KOPT-K1 (cell line): ENCODE data around the gene RFPL4AL1.

Experiments
- H3K27ac ChIP-seq: fragments of 200-600 bp; sonication (generic); 2 replicates; pipeline ENCODE4 v1.5.1; 2016; ENCODE audit warnings: antibody characterized with exemption, mild to moderate bottlenecking, low read depth, low read length; ENCODE audit not compliant: poor library complexity, severe bottlenecking
- H3K36me3 ChIP-seq: fragments of 200-600 bp; sonication (generic); 2 replicates; pipeline ENCODE4 v1.5.1; 2017; ENCODE audit warnings: antibody characterized with exemption, mild to moderate bottlenecking, low read length, moderate library complexity; ENCODE audit not compliant: insufficient read depth
- H3K9me3 ChIP-seq: fragments of 200-600 bp; sonication (generic); 2 replicates; pipeline ENCODE4 v1.5.1; 2017; ENCODE audit warnings: antibody characterized with exemption, low read length, mild to moderate bottlenecking; ENCODE audit not compliant: insufficient read depth, poor library complexity, severe bottlenecking

Gene RFPL4AL1

DNA sequence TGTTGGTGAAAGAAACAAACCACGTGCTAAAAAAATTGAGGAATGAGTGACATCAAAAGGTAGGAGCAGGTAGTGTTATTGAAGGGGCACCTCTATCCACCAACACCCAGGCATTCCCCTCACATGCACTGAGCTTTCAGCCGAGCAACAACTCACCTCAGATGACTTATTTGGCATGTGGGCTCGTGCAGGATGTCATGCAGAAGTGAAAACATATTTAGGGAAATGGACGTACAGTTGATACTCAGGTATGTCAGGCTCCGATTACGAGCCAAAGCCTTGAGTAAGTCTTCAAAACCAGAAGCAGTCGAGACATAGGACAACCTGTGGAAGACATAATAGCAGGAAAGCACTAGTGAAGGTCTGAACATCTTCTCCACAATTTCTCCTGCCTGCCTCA, 32.5 kb downstream of the RFPL4AL1 start:
- H3K36me3 ChIP-seq: no peaks in the 10 kb centered on the region
- no peaks in the 10 kb centered on the region for H3K9me3 ChIP-seq
- no peak overlapping the region for H3K27ac ChIP-seq

DNA sequence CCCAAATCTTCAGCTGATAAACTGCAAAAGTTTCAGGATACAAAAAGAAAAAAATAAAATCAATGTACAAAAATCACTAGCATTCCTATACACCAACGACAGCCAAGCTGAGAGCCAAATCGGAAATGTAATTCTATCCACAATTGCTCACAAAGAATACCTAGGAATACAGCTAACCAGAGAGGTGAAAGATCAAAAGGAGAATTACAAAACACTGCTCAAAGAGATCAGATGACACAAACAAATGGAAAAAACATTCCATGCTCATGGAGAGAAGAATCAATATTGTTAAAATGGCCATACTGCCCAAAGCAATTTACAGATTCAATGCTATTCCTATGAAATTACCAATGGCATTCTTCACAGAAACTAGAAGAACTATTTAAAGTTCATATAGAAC, 33.4 kb downstream of the RFPL4AL1 start:
- no peaks in the 10 kb centered on the region for H3K9me3 ChIP-seq
- H3K27ac ChIP-seq: no peak overlapping the region
- H3K36me3 ChIP-seq: no peaks in the 10 kb centered on the region

DNA sequence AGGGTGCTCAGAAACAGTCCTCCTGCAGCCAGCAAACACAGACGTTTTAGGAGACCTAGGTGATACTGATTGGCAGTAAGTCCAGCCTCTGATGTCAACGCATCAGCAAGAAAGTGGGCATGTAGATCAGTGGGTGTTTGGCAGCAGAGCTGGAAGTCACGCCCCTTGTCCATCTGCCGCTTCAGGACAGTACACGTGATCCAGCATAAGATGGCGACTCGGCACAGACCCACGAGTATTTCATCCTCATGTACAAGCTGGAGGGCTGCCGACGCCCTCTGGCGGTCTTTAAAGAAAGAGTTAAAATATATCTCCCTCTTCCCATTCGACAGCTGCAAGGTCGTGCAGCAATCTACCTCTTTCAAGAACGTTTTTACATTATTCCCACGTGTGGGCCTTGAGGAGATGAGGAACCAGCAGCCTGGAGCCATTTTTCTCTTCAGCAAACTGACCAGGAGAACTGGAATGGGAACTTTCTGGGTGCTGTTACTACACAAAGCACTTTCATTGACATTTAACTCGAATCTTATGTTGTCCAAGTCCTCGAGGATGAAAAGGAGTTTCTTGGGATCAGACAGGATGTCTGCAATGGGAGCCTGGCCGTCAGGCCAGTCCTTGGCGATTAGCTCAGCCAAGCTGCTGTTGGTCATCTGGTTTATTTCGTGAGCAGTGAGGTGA, 40.6 kb downstream of the RFPL4AL1 start:
- Histone ChIP-seq H3K27ac (no peak overlapping the region), H3K36me3 (no peaks in the 10 kb centered on the region), H3K9me3 (peaks cover 4% of the 10 kb centered on the region)

DNA sequence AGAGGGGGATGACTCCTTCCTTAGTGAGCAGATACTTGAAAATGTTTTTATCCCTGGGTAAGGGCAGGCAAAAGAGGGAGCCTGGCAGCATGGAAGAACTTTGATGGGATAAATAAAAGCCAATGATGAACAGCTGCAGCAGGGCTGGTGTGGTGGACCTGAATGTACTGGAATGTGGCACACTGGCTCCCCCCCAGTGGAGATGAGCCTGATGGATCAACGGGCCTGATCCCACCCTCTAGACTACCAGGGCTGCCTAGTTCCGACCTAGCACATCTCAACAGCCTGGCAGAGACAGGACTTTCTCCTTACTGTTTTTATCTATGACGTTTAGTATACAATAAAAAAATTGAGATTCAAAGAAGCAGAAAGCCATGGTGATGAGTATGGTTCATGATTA, 42.4 kb downstream of the RFPL4AL1 start:
- H3K9me3 ChIP-seq: peaks cover 4% of the 10 kb centered on the region
- no peak overlapping the region for H3K27ac ChIP-seq
- H3K36me3 ChIP-seq: no peaks in the 10 kb centered on the region

DNA sequence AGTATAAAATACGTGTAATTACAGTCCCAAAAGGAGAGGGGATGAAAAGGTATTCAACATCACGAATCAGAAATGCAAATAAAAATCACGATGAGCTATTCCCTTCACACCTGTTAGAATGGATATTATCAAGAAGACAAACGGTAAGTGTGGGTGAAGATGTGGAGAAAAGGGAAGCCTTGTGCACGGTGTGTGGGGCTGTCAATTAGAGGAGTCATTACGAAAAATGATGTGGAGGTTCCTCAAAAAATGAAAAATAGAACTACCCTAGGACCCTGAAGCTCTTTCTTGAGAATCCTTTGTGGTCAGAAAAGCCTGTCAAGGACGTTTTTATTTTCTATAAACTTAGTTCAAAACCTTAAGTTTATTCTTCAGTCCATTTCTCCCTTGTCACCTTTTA, 43.5 kb downstream of the RFPL4AL1 start:
- H3K27ac ChIP-seq: no peak overlapping the region
- no peaks in the 10 kb centered on the region for H3K36me3 ChIP-seq
- H3K9me3 ChIP-seq: peaks cover 4% of the 10 kb centered on the region

DNA sequence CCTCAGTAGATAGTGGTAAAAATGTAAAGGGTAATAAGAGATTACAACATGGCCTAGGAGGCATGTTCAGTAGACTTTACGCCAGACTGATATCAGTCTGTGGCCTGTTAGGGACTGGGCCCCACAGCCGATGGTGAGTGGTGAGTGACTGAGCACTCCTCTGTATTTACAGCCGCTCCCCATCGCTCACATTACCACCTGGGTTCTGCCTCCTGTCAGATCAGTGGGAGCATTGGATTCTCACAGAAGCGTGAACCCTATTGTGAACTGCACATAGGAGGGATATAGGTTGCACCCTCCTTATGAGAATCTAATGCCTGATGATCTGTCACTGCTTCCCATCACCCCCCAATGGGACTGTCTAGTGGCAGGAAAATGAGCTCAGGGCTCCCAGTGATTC, 45.0 kb downstream of the RFPL4AL1 start:
- H3K9me3 ChIP-seq: peaks cover 4% of the 10 kb centered on the region
- H3K27ac ChIP-seq: no peak overlapping the region
- no peaks in the 10 kb centered on the region for H3K36me3 ChIP-seq

DNA sequence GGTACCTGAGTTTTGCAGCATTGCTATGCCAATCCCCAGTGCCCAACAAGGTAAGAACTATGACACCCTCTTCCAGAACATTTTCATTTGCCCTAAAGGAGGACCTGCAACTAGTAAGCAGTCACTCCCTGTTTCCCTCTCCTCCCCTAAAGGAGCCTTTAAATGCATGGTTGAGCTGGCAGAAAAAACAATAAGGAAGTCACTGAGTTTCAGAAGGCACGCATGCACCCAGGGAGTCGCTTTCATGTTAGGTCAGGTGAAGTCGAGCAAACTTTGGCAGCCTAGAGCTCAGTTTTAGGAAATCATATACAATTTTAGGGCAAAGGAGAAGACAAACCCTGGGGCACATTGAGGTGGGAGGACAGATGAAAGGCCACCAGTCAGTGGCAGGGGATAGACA, 51.1 kb downstream of the RFPL4AL1 start:
- no peaks in the 10 kb centered on the region for H3K9me3 ChIP-seq
- H3K36me3 ChIP-seq: no peaks in the 10 kb centered on the region
- H3K27ac ChIP-seq: no peak overlapping the region
